ENCODE data around the gene HBE1. TPM values are rescaled to one million over a fixed set of nuclear protein-coding genes. Genes with fewer than 3 reads are reported as not detected.

Gene HBE1
- polyA plus RNA-seq, 1 donor (not counting 4 experiments of a cell fraction or from before 2014, with no cell fraction given): not detected

GRCh38 chr11:5238486-5238885 lies 31.3 kb downstream of the HBE1 start:
- Histone ChIP-seq H3K9me3 (ENCODE audit: control insufficient read depth, low read depth, low read length) (no peaks in the 10 kb centered on the region), H2AFZ (ENCODE audit: control insufficient read depth, low read length) (no peak overlapping the region)
- no peak for FAIRE-seq

GRCh38 chr11:5237420-5237819 lies 32.3 kb downstream of the HBE1 start:
- Histone ChIP-seq H3K79me2 (ENCODE audit: control insufficient read depth, insufficient read depth, low read length) (no peaks in the 10 kb centered on the region), H3K4me3 (ENCODE audit: control insufficient read depth in 2 of 3, extremely low read depth in 1 of 3, insufficient read depth in 2 of 3, low read depth in 1 of 3, low read length in 3 of 3) (no peak overlapping the region), H2AFZ (ENCODE audit: control insufficient read depth, low read length) (no peak overlapping the region), H3K9ac (ENCODE audit: control insufficient read depth, extremely low read depth, insufficient read depth, low read length) (no peak overlapping the region), H3K4me2 (ENCODE audit: control insufficient read depth, extremely low read depth, insufficient read depth, low read depth, low read length) (no peak overlapping the region), H3K27ac (ENCODE audit: control insufficient read depth, insufficient read depth, low read length) (no peak overlapping the region), H3K9me1 (ENCODE audit: control insufficient read depth, extremely low read depth, insufficient read depth, low read length) (no peaks in the 10 kb centered on the region), H3K36me3 (ENCODE audit: control insufficient read depth in 2 of 2, extremely low read depth in 1 of 2, insufficient read depth in 2 of 2, low read length in 2 of 2) (no peaks in the 10 kb centered on the region), H3K9me3 (ENCODE audit: control insufficient read depth, low read depth, low read length) (no peaks in the 10 kb centered on the region), H3K27me3 (ENCODE audit: control insufficient read depth, extremely low read depth, insufficient read depth, low read length) (no peaks in the 10 kb centered on the region), H3K4me1 (ENCODE audit: control insufficient read depth, extremely low read depth, insufficient read depth, low read length) (no peaks in the 10 kb centered on the region), H4K20me1 (ENCODE audit: control insufficient read depth, extremely low read depth, insufficient read depth, low read length) (no peaks in the 10 kb centered on the region)
- no peak for DNase-seq (ENCODE audit: low read depth, low spot score)
- dilution Hi-C loops (cut with MboI; ENCODE audit: extremely low pct_ligation_motif_present, low sequenced_read_pairs): no loop called here
- FAIRE-seq: no peak
- no peak for TF ChIP-seq CTCF (optimal IDR thresholded peaks at IDR 0.05 in 1 of 3, IDR thresholded peaks at IDR 0.05 in 1 of 3, conservative IDR thresholded peaks at IDR 0.05 in 1 of 3; ENCODE audit: extremely low read depth in 1 of 3, insufficient read depth in 2 of 3, low read length in 3 of 3)

More at GRCh38 chr11:5238486-5238885, 31.3 kb downstream of the HBE1 start:
- H3K36me3 ChIP-seq (ENCODE audit: control insufficient read depth in 2 of 2, extremely low read depth in 1 of 2, insufficient read depth in 2 of 2, low read length in 2 of 2): no peaks in the 10 kb centered on the region
- no peak overlapping the region for H3K9ac ChIP-seq (ENCODE audit: control insufficient read depth, extremely low read depth, insufficient read depth, low read length)
- no peak overlapping the region for H3K27ac ChIP-seq (ENCODE audit: control insufficient read depth, insufficient read depth, low read length)
- no peaks in the 10 kb centered on the region for H4K20me1 ChIP-seq (ENCODE audit: control insufficient read depth, extremely low read depth, insufficient read depth, low read length)
- H3K9me1 ChIP-seq (ENCODE audit: control insufficient read depth, extremely low read depth, insufficient read depth, low read length): no peaks in the 10 kb centered on the region
- no peak overlapping the region for H3K4me3 ChIP-seq (ENCODE audit: control insufficient read depth in 2 of 3, extremely low read depth in 1 of 3, insufficient read depth in 2 of 3, low read depth in 1 of 3, low read length in 3 of 3)
- H3K4me1 ChIP-seq (ENCODE audit: control insufficient read depth, extremely low read depth, insufficient read depth, low read length): no peaks in the 10 kb centered on the region
- H3K79me2 ChIP-seq (ENCODE audit: control insufficient read depth, insufficient read depth, low read length): no peaks in the 10 kb centered on the region
- no peaks in the 10 kb centered on the region for H3K27me3 ChIP-seq (ENCODE audit: control insufficient read depth, extremely low read depth, insufficient read depth, low read length)
- TF ChIP-seq EZH2 (IDR thresholded peaks at IDR 0.05; ENCODE audit: low read length): no peak
- TF ChIP-seq CTCF (optimal IDR thresholded peaks at IDR 0.05 in 1 of 3, IDR thresholded peaks at IDR 0.05 in 1 of 3, conservative IDR thresholded peaks at IDR 0.05 in 1 of 3; ENCODE audit: extremely low read depth in 1 of 3, insufficient read depth in 2 of 3, low read length in 3 of 3): no peak
- no peak for DNase-seq (ENCODE audit: low read depth, low spot score)
- H3K4me2 ChIP-seq (ENCODE audit: control insufficient read depth, extremely low read depth, insufficient read depth, low read depth, low read length): no peak overlapping the region
- dilution Hi-C loops (cut with MboI; ENCODE audit: extremely low pct_ligation_motif_present, low sequenced_read_pairs): no loop called here

Data from keratinocyte (primary cell).